ENCODE results near the gene SAMD8. TPM values are rescaled to one million over a fixed set of nuclear protein-coding genes. Genes with fewer than 3 reads are reported as not detected.
"Not testable (repeated sequence)": the region's sequence is repeated elsewhere in the genome, so short reads cannot be mapped to it uniquely, and the experiment has no call there.

Gene SAMD8
- total RNA-seq, 1 donor from 2014 or later = 14.9 TPM

DNA sequence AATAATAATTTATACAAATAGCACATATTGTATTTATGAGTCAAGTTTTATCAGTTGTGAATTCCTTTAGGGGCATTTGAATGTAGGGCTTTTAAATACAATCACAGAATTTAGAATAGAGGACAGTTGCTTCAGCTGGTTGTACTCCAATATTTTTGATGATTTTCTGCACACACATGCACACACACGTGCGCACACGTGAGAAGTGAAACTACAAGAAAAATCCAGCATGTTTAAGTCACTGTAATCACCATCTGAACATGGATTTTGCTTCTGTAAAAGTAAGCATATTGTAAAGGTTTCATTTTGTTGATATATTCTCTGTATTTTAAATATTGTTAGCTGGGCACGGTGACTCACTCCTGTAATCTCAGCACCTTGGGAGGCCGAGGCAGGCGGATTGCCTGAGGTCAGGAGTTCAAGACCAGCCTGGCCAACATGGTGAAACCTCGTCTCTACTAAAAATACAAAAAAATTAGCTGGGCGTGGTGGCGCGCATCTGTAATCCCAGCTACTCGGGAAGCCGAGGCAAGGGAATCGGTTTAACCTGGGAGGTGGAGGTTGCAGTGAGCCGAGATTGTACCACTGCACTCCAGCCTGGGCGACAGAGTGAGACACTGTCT lies 8.1 kb downstream of the SAMD8 start:
- peaks cover 30% of the 10 kb centered on the region for H3K4me1 Mint-ChIP-seq (ENCODE audit: low read depth)
- H3K9me3 Mint-ChIP-seq; DNase-seq (ENCODE audit: low spot score); H3K27ac Mint-ChIP-seq; H3K4me3 Mint-ChIP-seq (ENCODE audit: low read depth); H3K27me3 Mint-ChIP-seq (ENCODE audit: low read depth): not testable (repeated sequence)
- intact Hi-C loops (cut with micrococcal nuclease) = loop anchor here (10.0 kb wide), 1 partner anchor 1335 kb away; the partner anchor contains the start of genes CHCHD1 and ZSWIM8
- H3K36me3 Mint-ChIP-seq (ENCODE audit: low read depth) = peaks cover 18% of the 10 kb centered on the region

DNA sequence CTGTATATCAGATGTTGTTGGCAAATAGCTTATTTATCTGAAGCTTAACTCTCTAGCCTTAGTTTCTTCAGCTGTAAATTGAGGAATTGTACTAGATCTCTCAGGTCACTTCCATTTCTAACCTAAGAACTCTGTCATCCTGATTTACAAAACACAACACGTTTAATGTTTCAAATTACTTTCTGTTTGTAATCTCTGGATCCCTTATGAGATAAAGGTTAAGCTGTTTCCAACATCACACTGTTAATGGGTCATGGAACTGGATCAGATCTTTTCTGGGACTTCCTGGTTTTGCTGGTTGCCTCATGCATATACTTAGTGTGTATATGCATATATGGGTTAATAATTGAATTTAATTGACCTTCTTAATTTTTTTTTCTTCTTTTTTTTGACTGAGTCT lies 9.9 kb downstream of the SAMD8 start:
- Mint-ChIP-seq H3K36me3 (ENCODE audit: low read depth) (peaks cover 26% of the 10 kb centered on the region), H3K9me3 (no peaks in the 10 kb centered on the region), H3K4me1 (ENCODE audit: low read depth) (peaks cover 26% of the 10 kb centered on the region), H3K4me3 (ENCODE audit: low read depth) (no peak overlapping the region), H3K27me3 (ENCODE audit: low read depth) (no peaks in the 10 kb centered on the region), H3K27ac (no peak overlapping the region)
- intact Hi-C loops (cut with micrococcal nuclease) = no loop called here
- DNase-seq (ENCODE audit: low spot score) = no peak

DNA sequence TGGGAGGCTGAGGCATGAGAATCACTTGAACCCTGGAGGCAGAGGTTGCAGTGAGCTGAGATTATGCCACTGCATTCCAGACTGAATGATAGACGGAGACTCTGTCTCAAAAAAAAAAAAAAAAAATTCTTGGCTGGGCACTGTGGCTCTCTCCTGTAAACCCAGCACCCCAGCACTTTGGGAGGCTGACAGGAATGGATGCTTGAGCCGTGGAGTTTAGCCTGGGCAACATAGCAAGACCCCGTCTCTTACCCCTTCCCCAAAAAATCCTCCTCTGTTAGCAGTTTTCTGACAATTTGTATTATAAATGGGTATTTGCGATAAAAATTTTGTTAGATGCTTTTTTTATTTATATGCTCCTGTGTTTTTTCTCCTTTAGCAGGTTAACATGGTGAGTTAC lies 11.0 kb downstream of the SAMD8 start:
- Mint-ChIP-seq H3K27ac (no peak overlapping the region), H3K4me3 (ENCODE audit: low read depth) (no peak overlapping the region), H3K36me3 (ENCODE audit: low read depth) (peaks cover 26% of the 10 kb centered on the region), H3K9me3 (no peaks in the 10 kb centered on the region), H3K4me1 (ENCODE audit: low read depth) (peaks cover 26% of the 10 kb centered on the region), H3K27me3 (ENCODE audit: low read depth) (no peaks in the 10 kb centered on the region)
- intact Hi-C loops (cut with micrococcal nuclease) = no loop called here
- DNase-seq (ENCODE audit: low spot score) = no peak

DNA sequence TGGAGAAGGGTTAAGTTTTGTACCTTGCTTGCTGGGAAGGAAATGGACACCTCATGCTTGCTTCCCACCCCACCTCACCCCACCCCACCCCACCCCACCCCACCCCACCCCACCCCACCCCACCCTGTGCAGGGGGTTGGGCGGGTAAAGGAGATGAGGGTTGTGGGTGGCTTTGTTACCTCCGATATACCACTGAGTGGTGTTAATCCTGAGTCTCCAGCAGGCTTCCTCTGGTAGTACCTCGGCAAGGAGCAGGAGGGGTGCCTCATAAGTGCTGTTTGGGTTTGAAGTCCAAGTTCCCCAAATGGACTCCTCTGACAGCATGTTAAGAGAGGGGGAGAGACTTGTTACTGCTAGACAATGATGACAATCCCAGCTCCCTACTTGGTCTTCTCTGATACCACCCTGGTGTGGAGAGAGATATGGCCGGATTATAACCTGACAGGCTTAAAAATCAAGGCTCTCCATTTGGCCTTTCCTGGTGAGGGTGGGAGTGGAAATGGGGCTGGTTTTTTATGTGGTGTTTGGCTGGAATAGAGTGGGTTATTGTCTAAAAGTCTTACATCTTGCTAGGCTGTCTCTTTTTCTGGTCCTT lies 11.7 kb downstream of the SAMD8 start:
- Mint-ChIP-seq H3K4me1 (ENCODE audit: low read depth) (peaks cover 19% of the 10 kb centered on the region), H3K9me3 (no peaks in the 10 kb centered on the region), H3K36me3 (ENCODE audit: low read depth) (peaks cover 26% of the 10 kb centered on the region), H3K27me3 (ENCODE audit: low read depth) (no peaks in the 10 kb centered on the region), H3K4me3 (ENCODE audit: low read depth) (no peak overlapping the region), H3K27ac (no peak overlapping the region)
- intact Hi-C loops (cut with micrococcal nuclease) = no loop called here
- no peak for DNase-seq (ENCODE audit: low spot score)

DNA sequence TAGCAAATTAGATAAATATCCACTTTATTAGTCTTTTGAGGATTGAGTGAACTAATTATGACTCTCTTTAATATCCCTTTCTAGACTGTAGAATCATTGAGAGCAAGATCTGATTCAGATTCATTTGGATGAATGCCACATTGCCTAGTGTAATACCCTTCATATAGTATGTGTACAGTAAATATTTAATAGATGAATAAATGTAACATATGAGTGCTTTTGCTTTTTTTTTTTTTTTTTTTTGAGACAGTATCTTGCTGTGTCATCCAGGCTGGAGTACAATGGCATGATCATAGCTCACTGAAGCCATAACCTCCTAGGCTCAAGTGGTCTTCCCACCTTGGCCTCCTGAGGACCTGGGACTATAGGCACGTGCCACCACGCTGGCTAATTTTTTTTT lies 14.8 kb downstream of the SAMD8 start:
- DNase-seq (ENCODE audit: low spot score) = no peak
- Mint-ChIP-seq H3K27ac (no peak overlapping the region), H3K4me1 (ENCODE audit: low read depth) (peaks cover 20% of the 10 kb centered on the region), H3K36me3 (ENCODE audit: low read depth) (peaks cover 26% of the 10 kb centered on the region), H3K4me3 (ENCODE audit: low read depth) (no peak overlapping the region), H3K9me3 (no peaks in the 10 kb centered on the region), H3K27me3 (ENCODE audit: low read depth) (no peaks in the 10 kb centered on the region)
- intact Hi-C loops (cut with micrococcal nuclease) = no loop called here

DNA sequence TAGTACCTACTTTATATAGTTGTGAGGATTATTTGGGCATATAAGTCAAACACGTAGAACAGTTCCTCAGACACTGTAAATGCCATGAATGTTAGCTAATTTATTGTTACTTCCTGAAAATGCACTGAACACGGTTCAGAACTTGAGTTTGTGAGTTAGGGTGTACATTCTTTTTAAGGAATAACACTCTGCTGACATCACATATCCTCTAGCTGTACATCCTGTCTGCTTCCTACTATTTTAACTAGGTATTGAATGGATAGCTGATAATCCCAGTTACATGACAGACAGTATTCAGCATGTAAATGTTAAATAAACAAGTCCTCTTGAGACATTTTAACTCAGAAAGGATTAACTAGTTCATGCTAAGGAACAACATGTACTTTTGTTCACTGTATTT lies 16.0 kb downstream of the SAMD8 start:
- Mint-ChIP-seq H3K36me3 (ENCODE audit: low read depth) (peaks cover 26% of the 10 kb centered on the region), H3K9me3 (no peaks in the 10 kb centered on the region), H3K4me3 (ENCODE audit: low read depth) (no peak overlapping the region), H3K27ac (no peak overlapping the region), H3K27me3 (ENCODE audit: low read depth) (no peaks in the 10 kb centered on the region), H3K4me1 (ENCODE audit: low read depth) (peaks cover 20% of the 10 kb centered on the region)
- no peak for DNase-seq (ENCODE audit: low spot score)
- intact Hi-C loops (cut with micrococcal nuclease) = no loop called here

DNA sequence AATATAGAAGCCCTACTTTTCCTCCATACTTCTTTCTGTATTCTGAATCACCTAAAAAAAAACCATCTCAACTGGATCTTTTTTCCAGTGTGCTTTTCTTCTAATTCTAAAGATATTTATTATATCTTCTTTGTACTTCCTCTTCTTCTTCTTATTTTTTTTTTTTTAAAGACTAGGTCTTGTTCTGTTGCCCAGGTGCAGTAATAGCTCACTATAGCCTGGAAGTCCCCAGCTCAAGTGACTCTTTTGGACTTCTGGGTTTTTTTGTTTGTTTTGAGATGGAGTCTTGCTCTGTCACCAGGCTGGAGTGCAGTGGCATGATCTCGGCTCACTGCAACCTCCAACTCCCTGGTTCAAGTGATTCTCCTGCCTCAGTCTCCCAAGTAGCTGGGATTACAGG lies 17.5 kb downstream of the SAMD8 start:
- H3K27ac Mint-ChIP-seq; H3K4me3 Mint-ChIP-seq (ENCODE audit: low read depth); H3K9me3 Mint-ChIP-seq; DNase-seq (ENCODE audit: low spot score); H3K27me3 Mint-ChIP-seq (ENCODE audit: low read depth); intact Hi-C loops (cut with micrococcal nuclease): not testable (repeated sequence)
- peaks cover 15% of the 10 kb centered on the region for H3K4me1 Mint-ChIP-seq (ENCODE audit: low read depth)
- peaks cover 27% of the 10 kb centered on the region for H3K36me3 Mint-ChIP-seq (ENCODE audit: low read depth)

DNA sequence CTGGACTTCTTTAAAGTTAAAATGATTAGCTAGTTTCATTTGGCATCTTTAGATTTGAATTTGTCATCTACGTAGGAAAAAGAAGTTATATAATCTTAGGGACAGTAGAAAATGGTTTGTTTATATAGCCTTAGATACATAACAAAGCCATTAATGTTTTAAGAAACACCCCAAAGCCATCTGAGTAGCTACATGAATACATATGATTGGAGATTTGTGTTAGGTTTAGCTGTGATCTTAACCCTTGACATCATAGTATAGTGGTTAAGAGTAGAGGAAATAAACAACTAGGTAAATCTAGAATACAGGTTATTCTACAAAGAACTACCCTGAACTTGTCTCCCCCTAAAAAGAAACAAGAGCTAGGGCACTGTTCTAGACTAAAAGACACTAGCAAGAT lies 18.1 kb downstream of the SAMD8 start:
- intact Hi-C loops (cut with micrococcal nuclease) = no loop called here
- peaks cover 23% of the 10 kb centered on the region for H3K36me3 Mint-ChIP-seq (ENCODE audit: low read depth)
- H3K4me3 Mint-ChIP-seq (ENCODE audit: low read depth) = no peak overlapping the region
- H3K9me3 Mint-ChIP-seq = peaks cover 6% of the 10 kb centered on the region
- no peak overlapping the region for H3K27ac Mint-ChIP-seq
- peaks cover 15% of the 10 kb centered on the region for H3K4me1 Mint-ChIP-seq (ENCODE audit: low read depth)
- DNase-seq (ENCODE audit: low spot score) = no peak
- H3K27me3 Mint-ChIP-seq (ENCODE audit: low read depth) = no peaks in the 10 kb centered on the region

DNA sequence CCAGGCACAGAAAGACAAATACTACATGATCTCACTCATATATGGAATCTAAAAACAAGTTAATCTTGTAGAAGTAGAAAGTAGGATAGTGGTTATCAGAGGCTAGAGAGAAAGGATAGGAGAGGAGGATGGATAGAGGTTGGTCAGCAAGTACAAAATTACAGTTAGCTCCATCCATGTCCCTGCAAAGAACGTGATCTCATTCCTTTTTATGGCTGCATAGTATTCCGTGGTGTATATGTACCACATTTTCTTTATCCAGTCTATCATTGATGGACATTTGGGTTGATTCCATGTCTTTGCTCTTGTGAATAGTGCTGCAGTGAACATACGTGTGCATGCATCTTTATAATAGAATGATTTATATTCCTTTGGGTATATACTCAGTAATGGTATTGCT lies 22.2 kb downstream of the SAMD8 start:
- H3K4me3 Mint-ChIP-seq (ENCODE audit: low read depth); H3K27me3 Mint-ChIP-seq (ENCODE audit: low read depth); DNase-seq (ENCODE audit: low spot score); intact Hi-C loops (cut with micrococcal nuclease); H3K9me3 Mint-ChIP-seq; H3K27ac Mint-ChIP-seq: not testable (repeated sequence)
- H3K36me3 Mint-ChIP-seq (ENCODE audit: low read depth) = peaks cover 14% of the 10 kb centered on the region
- peaks cover 29% of the 10 kb centered on the region for H3K4me1 Mint-ChIP-seq (ENCODE audit: low read depth)

DNA sequence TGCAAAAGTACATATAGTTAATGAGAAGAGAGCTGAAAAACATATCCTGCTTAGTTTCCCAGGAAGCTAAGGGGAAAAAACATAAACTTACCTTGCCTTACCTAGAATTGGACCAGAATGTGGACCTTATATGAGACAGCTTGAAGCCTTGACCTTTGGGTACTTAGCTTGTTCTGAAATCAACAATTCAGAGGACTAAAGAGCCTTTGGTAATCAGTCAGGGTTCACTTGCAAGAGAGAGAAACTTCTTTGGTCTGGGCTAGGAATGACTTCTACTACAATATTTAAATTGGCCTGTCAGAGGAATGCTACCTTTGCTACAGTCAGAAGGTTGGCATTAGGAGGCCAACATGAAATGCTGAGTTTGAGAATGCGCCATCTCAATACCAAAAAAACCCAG lies 24.9 kb downstream of the SAMD8 start:
- Mint-ChIP-seq H3K27me3 (ENCODE audit: low read depth) (no peaks in the 10 kb centered on the region), H3K36me3 (ENCODE audit: low read depth) (peaks cover 14% of the 10 kb centered on the region), H3K27ac (no peak overlapping the region), H3K4me1 (ENCODE audit: low read depth) (peaks cover 27% of the 10 kb centered on the region), H3K9me3 (peaks cover 6% of the 10 kb centered on the region), H3K4me3 (ENCODE audit: low read depth) (no peak overlapping the region)
- intact Hi-C loops (cut with micrococcal nuclease) = loop anchor here (1.0 to 5.0 kb wide), 2 partner anchors 24 to 76 kb away; partner anchors contain the start of gene VDAC2
- no peak for DNase-seq (ENCODE audit: low spot score)

DNA sequence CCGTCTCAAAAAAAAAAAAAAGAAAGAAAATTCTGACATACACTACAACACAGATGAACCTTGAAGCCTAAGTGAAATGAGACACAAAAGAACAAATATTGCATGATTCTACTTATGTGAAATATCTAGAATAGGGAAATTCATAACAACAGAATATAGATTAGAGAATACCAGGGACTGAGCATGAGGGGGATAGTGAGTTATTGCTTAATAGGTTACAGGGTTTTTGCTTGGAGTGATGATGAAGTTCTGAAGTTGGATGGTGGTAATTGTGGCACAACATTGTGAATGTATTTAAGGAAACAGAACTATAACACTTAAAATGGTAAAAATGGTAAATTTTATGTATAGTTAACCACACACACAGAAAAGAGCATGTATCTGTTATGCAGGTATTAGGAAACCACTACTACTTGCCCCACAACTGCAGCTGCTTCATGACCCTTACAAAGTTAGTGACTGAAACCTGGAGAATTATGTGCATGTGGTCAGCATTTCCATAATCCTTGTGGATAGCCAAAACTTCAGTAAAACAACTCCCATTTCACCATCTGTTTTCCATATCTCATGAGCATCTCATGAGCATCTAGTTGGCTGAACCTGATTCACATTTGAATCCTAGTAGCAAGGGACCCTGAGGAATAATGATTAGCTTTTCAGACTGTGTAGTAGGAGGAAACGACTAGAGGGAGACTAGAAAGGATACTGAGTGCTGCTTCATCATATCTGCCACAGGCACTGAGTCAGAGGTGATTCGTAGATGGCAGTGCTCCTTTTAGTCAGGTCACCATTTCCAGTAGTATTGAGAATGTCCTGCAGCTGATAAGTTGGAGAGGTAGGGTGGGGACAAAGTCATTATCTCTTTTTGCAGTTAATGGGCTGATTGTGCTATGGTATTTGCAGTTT lies 26.3 kb downstream of the SAMD8 start:
- H3K4me3 Mint-ChIP-seq (ENCODE audit: low read depth) = no peak overlapping the region
- H3K27ac Mint-ChIP-seq = peak overlapping the region; percentile 33
- intact Hi-C loops (cut with micrococcal nuclease) = loop anchor here (2.0 to 5.0 kb wide), 2 partner anchors 29 to 75 kb away; partner anchors contain the start of gene VDAC2
- peaks cover 14% of the 10 kb centered on the region for H3K36me3 Mint-ChIP-seq (ENCODE audit: low read depth)
- peaks cover 6% of the 10 kb centered on the region for H3K9me3 Mint-ChIP-seq
- peaks cover 24% of the 10 kb centered on the region for H3K4me1 Mint-ChIP-seq (ENCODE audit: low read depth)
- DNase-seq (ENCODE audit: low spot score) = no peak
- H3K27me3 Mint-ChIP-seq (ENCODE audit: low read depth) = no peaks in the 10 kb centered on the region

DNA sequence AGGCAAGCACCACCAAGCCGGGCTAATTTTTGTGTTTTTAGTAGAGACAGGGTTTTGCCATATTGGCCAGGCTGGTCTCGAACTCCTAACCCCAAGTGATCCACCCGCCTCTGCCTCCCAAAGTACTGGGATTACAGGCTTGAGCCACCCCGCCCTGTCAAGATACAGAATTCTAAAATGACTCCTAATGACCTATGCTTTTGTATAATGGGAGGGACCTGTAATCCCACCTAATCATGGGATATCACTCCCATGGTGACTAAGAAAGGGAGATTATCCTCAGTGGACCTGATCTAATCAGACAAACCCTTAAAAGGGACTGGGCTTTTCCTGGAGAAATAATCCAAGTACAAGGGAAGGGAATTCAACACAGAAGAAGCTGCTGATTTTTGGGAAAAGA lies 28.8 kb downstream of the SAMD8 start:
- H3K4me3 Mint-ChIP-seq (ENCODE audit: low read depth) = no peak overlapping the region
- DNase-seq (ENCODE audit: low spot score) = no peak
- no peaks in the 10 kb centered on the region for H3K27me3 Mint-ChIP-seq (ENCODE audit: low read depth)
- intact Hi-C loops (cut with micrococcal nuclease) = no loop called here
- H3K36me3 Mint-ChIP-seq (ENCODE audit: low read depth) = peaks cover 4% of the 10 kb centered on the region
- H3K9me3 Mint-ChIP-seq = no peaks in the 10 kb centered on the region
- H3K4me1 Mint-ChIP-seq (ENCODE audit: low read depth) = peaks cover 40% of the 10 kb centered on the region
- H3K27ac Mint-ChIP-seq = no peak overlapping the region

DNA sequence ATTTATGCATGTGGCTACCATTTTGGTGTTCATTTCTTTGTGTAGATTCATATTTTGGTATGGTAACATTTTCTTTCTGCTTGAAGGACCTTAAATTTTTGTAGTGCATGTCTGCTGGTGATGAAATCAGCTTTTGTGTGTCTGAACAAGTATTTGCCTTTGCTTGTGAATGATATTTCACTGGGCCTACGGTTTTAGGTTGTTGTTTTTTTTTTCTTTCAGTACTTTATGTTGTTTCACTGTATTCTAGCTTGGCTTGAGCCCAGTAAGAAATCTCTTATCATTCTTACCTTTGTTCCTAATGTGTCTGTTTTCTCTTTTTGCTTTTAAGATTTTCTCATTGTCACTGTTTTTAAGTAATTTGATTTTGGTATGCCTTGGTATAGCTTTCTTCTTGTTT lies 31.9 kb downstream of the SAMD8 start:
- no peaks in the 10 kb centered on the region for H3K27me3 Mint-ChIP-seq (ENCODE audit: low read depth)
- H3K4me1 Mint-ChIP-seq (ENCODE audit: low read depth) = peaks cover 24% of the 10 kb centered on the region
- H3K27ac Mint-ChIP-seq = peak overlapping the region; percentile 49

More for the DNA sequence above, 31.9 kb downstream of the SAMD8 start:
- H3K4me3 Mint-ChIP-seq (ENCODE audit: low read depth) = no peak overlapping the region
- no peaks in the 10 kb centered on the region for H3K9me3 Mint-ChIP-seq
- no peak for DNase-seq (ENCODE audit: low spot score)
- intact Hi-C loops (cut with micrococcal nuclease) = no loop called here
- H3K36me3 Mint-ChIP-seq (ENCODE audit: low read depth) = no peaks in the 10 kb centered on the region

All from activated T-helper 2 cell treated with anti-CD3 and anti-CD28 coated beads, Interferon-gamma antibody, Interleukin-2, Interleukin-4, amounts not matched to agents 10 μg/mL and 5 μg/mL and 100 μg/mL, durations not matched to agents 14 hours and 24 hours and 36 hours (primary cell).